Fibroblast of lung (primary cell): ENCODE results near the gene INSC.

ENCODE experiments used
- CTCF ChIP-seq, 2 donors: IDR thresholded peaks in 1 of 2; conservative IDR thresholded peaks in 1 of 2; 1 replicate in 1 of 2; 2 replicates in 1 of 2; pipeline ENCODE4 v1.5.1; 2011 to 2012; ENCODE audit warnings: low read length in 2 of 2, control low read depth in 1 of 2, inconsistent platforms in 1 of 2, low read depth in 1 of 2, mild to moderate bottlenecking in 1 of 2
- EZH2 ChIP-seq: IDR thresholded peaks from 2 replicates; pipeline ENCODE4 v1.5.1; 2012; ENCODE audit warnings: low read length, control low read depth, mild to moderate bottlenecking; ENCODE audit errors: missing control alignments

- no peak for TF ChIP-seq CTCF (conservative IDR thresholded peaks at IDR 0.05 in 1 of 2, IDR thresholded peaks at IDR 0.05 in 1 of 2; ENCODE audit: low read depth in 1 of 2, low read length in 2 of 2)
- TF ChIP-seq EZH2 = no peak
Observed at GRCh38 chr11:15139096-15139770, 24.5 kb downstream of the INSC start.
